Esophagus muscularis mucosa (tissue), 4 donors: ENCODE measurements around the gene MTMR10.

Source experiments
- CTCF ChIP-seq, 3 experiments: fragments of 200-600 bp in 2 of 3; fragments of 450-650 bp in 1 of 3; sonication (generic) in 2 of 3; IDR thresholded peaks; one replicate each; pipeline ENCODE4 v1.5.1; 2017 to 2019; ENCODE audit warnings: antibody characterized with exemption in 3 of 3, mild to moderate bottlenecking in 2 of 3, moderate library complexity in 1 of 3
- EP300 ChIP-seq: sonication (generic); formaldehyde crosslinking; IDR thresholded peaks from one replicate; pipeline ENCODE4 v1.6.1; 2017; ENCODE audit warnings: antibody characterized with exemption
- POLR2A ChIP-seq: fragments of 450-650 bp; IDR thresholded peaks from one replicate; pipeline ENCODE4 v1.6.1; 2017; ENCODE audit warnings: antibody characterized with exemption, moderate library complexity, mild to moderate bottlenecking, low read depth

DNA sequence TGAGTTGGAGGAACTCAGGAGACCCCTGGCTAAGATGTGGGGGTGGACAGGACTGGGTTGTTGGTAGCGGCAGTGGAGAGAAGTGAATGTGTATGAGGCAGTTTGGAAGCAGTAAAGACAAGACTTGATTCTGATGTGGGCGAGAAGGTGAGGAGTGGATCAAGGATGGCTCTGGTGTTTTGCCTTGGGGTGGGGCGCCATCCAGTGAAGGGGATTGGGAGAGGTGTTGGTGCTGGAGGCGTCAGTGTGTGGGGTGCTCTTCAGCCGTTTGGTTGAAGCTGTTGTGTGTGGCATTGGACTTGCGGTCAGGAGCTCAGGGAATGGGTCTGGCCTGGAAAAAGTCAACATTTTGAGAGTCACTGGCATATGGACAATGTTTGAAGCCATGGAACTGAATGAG is 74.4 kb downstream of the MTMR10 start:
- no peak for TF ChIP-seq CTCF (IDR thresholded peaks at IDR 0.05)
- no peak for TF ChIP-seq POLR2A
- no peak for TF ChIP-seq EP300
